PFSK-1 (cell line): Measurements from ENCODE around the gene DRD2.

Experiments
- SIN3A ChIP-seq: IDR thresholded peaks from 2 replicates; pipeline ENCODE4 v1.6.1; 2012; ENCODE audit warnings: mild to moderate bottlenecking, low read length, moderate library complexity, borderline replicate concordance; ENCODE audit not compliant: insufficient read depth
- TAF1 ChIP-seq: IDR thresholded peaks from 2 replicates; pipeline ENCODE4 v1.6.1; 2012; ENCODE audit warnings: low read length, control low read depth, borderline replicate concordance; ENCODE audit not compliant: insufficient read depth

DNA sequence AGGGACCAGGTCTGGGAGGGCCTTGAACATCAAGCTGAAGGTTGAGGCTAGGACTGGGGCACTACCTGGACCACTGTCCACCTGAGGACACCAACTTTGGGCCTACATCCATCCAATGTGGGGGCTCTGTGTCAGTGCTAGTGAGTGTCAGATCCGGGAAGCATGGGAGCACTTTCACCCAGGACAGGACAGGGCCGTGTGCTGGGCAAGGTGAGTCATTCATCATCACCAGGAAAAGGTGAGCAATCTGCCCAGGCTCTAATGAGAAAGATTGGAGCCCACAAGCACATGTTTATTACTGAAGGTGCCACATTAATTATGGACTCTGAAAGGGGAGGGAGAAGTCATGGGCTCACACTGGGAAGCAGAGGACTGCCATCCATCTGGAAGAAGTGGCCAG is 39.7 kb upstream of the DRD2 start:
- no peak for TF ChIP-seq TAF1
- TF ChIP-seq SIN3A: no peak
